Esophagus muscularis mucosa (tissue), 3 donors: ENCODE results near the gene SLC13A3.

Source experiments
- POLR2A ChIP-seq: fragments of 450-650 bp; IDR thresholded peaks from one replicate; pipeline ENCODE4 v1.6.1; 2017; ENCODE audit warnings: antibody characterized with exemption, moderate library complexity, mild to moderate bottlenecking, low read depth
- POLR2AphosphoS5 ChIP-seq, 2 donors: sonication (generic); formaldehyde crosslinking; IDR thresholded peaks; one replicate each; pipeline ENCODE4 v1.6.1; 2017; ENCODE audit warnings: antibody characterized with exemption in 2 of 2
- TF ChIP-seq, protein P1 (sequence below), 3 experiments: fragments of 200-600 bp in 2 of 3; fragments of 450-650 bp in 1 of 3; sonication (generic) in 2 of 3; IDR thresholded peaks; one replicate each; pipeline ENCODE4 v1.5.1; 2017 to 2019; ENCODE audit warnings: antibody characterized with exemption in 3 of 3, mild to moderate bottlenecking in 2 of 3, moderate library complexity in 1 of 3

DNA sequence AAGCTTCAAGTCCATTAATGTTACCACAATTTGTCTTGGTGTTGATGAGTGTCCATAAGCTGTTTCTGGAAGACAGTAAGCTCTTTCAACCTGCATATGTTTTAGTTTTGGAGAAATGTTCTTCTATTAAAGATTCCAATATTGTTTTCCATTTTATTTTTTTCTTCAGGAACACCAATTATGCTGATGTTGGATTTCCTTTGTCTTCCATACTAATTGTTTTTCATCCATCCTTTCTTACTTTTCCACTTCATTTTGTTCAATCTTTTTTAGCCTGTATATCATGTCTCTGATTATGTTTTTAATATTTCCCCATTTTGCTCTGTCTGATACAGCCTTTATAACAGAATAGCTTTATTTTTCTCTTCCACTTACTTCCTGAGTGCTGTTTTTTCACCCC is 21.9 kb downstream of the SLC13A3 start:
- TF ChIP-seq, protein P1, sequence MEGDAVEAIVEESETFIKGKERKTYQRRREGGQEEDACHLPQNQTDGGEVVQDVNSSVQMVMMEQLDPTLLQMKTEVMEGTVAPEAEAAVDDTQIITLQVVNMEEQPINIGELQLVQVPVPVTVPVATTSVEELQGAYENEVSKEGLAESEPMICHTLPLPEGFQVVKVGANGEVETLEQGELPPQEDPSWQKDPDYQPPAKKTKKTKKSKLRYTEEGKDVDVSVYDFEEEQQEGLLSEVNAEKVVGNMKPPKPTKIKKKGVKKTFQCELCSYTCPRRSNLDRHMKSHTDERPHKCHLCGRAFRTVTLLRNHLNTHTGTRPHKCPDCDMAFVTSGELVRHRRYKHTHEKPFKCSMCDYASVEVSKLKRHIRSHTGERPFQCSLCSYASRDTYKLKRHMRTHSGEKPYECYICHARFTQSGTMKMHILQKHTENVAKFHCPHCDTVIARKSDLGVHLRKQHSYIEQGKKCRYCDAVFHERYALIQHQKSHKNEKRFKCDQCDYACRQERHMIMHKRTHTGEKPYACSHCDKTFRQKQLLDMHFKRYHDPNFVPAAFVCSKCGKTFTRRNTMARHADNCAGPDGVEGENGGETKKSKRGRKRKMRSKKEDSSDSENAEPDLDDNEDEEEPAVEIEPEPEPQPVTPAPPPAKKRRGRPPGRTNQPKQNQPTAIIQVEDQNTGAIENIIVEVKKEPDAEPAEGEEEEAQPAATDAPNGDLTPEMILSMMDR (IDR thresholded peaks at IDR 0.05): no peak
- TF ChIP-seq POLR2AphosphoS5 (IDR thresholded peaks at IDR 0.05) (no peak), POLR2A (no peak)
